Fibroblast of skin of right biceps (primary cell): Measurements from ENCODE around the gene CASZ1.

Source experiments
- DNase-seq: peaks from one replicate; pipeline ENCODE4 v3.0.0-alpha.2; 2013

CASZ1 gene

GRCh38 chr1:10744029-10744428, 52.4 kb downstream of the CASZ1 start:
- no peak for DNase-seq

GRCh38 chr1:10741696-10742095, 54.8 kb downstream of the CASZ1 start:
- no peak for DNase-seq

- no peak for DNase-seq
Observed at GRCh38 chr1:10740123-10740522, 56.3 kb downstream of the CASZ1 start.

- DNase-seq, result no peak
Observed at GRCh38 chr1:10739589-10739988, 56.9 kb downstream of the CASZ1 start.

DNA sequence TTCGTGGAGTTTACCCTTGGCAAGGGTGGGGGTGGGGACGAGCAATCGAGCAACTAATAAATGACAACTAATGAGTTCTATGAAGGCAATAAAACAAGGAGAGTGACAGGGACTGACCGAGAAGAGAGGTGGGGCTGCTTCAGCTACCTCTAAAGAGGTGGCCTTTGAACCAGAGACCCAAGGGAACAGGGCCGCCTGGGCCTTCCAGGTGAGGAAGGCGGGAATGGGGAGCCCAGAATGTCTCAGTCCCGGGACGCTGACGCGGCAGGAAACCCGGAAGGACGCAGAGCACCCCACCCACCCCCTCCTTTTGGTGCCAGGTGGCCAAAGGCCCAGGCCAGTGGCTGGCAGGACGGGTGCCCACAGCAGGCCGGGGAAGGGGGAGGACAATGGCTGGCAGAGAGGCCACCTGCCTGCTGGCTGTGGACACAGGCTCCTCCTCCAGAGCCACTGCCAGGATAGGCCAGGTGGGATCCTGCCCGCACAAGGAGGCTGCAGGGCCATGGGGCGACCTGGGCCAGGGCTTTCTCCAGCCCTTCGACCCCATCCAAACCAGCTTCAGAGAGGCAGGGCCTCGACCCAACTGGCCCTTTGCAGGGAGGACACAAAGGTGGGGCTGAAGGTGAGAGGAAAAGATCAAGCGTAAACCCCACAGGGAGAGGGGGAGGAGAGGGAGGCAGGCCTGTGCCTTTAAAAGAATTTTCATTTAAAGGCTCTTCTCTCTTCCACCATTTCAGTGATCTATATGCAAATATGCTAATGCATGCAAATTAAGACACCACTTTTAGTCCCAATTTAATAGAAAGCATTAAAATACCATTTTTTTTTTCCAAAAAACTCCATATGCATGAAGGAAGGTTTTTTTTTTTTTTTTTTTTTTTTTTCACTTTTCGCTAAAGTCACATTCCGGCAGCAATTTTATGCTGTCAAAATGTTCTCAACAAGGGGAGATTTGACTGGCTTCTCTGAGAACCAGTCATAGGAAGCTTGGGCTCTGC, 58.1 kb downstream of the CASZ1 start:
- DNase-seq, result no peak

- no peak for DNase-seq
Observed at GRCh38 chr1:10737651-10738050, 58.8 kb downstream of the CASZ1 start.

DNA sequence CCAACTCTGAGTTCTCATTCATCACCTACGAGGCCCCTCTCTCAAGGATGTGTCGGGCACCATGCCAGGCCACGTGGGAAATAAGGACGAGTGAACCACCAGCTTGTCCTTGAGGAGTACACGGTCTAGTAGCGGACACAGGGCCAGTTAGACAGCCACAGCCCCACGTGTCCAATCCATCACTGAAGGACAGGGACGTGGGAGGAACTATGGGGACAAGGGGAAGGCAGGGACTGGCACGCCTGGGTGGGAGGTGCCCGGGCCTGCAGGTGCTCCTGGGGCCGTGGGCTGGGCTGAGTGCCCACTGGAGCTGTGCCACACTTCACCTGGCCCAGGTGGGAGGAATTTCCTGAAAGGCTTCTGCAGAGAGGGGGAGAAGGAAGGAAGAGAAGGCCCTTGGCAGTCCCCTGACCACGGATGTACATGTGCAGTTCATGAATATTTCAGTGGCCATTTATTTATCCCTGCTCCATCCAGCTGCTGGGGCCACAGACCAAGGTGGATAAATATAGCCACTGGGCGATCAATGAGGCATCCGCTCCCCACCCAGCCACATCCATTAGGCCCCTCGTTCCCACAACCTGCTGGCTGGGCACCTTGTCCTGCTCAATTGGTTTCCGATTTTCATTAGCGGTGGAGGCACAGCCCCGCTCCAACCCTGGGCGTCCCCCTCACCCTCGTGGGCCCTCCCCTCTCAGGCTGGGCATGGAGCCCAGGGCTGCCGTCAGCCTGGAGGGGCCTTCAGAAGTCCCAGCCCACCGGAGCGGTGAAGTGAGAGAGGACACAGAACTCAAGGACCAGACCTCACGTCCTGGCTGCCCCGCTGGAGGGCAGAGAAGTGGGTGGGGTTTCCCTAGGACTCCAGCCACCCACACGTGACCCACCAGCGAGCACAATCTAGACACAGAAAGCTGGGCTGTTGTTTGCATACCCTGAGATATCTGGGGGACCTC, 59.5 kb downstream of the CASZ1 start:
- DNase-seq, result no peak

DNA sequence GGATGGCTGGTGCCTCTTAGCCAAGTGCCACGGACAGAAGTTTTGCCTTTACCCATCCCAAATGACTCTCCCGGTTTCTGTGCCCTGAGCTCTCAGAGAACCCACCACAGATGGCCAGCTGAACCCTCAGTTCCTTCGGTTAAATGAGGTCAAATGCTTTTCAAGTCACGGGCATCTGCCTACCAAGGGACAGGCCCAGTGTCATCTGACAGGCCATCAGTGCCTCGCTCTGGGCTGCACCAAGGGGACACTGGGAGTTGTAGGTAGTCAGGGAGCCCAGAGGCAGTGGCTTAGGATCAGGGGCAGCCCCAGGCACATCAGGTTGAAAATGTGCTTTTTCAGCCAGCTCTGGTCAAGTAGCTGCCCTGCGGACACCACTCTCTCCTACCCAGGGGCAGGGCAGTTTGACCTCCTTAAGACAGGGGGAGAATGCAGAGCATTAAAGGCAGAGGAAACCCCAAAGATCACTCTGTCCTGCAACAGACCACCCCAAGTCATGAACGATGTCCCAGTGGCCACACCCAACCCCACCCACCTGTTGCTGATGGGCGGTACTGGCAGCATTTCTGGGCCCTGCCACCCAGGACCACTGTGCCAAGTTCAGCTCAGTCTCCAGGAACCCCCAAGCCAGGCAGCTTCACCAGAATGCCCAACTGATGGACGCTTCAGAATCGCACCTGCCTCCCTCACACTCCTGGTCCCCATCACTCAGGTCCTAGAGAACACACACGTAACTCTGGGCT, 60.7 kb downstream of the CASZ1 start:
- DNase-seq, result no peak

DNA sequence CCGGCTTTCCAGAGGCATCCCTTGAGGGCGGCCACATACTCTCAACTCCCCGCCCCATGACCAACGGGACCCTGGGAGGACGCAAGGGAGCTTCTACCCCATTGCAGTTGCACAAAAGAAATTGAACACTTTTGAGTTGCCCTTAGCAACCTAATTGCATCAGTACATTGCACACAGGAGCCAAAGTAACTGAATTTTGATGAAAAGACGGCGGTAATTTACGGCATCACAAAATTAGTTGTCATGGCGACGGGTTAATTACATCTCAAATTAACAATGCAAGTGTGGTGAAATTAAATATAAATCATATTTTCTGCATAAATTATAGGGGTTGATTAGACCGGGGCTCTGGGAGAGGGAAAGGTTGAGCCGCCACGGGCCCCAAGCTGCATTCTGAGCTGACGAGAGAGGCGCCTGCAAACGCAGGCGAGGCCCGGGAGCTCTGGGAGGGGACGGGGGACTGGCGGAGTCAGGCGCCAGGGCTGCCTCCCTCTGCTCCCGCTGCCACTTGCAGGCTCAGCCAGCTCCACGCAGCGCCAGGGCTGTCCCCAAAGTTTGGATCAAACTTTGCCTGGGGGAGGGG, 61.4 kb downstream of the CASZ1 start:
- no peak for DNase-seq

DNA sequence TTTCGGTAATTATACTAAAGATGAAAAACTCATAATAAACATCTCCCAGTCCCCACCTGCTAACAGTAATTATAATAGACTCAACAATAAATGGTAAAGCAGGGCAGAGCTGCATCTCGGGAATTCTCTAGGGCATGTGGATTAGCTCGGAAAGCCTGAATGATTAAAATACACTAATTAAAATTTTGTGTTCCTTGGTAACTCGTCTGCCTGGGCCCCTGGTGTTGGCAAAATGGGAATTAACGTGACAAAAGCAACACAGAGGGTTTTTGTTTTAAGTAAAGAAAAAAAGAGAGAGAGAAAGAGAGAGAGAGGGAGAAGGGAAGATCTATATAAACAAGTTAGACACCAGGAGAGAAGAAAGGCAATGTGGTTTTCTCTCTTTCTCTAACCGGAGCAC, 62.1 kb downstream of the CASZ1 start:
- no peak for DNase-seq

DNA sequence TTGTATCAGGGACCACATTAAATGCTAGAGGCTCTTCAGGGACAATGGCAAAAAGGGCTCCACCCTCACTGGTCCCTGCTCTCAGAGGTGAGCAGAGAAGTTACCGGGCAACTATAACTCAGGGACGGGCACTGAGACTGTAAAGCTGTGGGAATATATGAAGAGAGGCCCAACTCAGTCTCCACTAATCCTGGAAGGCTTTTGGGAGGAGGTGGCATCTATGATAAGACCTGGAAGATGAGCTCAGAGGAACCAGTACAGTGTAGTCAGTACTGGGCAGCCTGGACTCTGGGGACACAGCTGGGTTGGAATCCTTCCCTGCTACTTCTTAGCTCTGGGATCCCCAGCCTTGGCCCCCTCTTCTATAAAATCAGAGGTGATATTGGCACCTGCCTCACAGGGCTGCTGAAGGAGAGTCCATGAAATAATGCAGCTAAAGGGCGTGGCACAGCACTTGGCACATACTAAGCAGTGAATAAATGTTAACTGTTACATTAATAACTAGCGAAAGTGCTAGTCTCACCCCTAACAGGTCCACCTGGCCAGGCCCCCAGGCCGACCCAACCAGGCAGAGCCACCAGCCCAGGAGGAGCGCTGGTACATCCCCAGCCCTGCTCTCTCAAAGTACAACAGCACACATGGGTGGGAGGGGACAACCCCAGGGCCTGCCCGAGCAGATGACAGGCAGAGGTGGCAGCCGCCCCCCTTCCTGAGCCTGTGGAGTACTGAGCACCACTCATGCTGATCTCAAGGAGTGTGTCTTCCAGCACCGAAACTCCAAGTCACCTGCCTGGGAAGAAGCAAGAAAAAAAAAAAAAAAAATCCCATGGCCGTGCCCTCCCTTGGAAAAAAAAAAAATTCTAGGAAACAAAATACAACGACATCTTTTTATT, 62.7 kb downstream of the CASZ1 start:
- DNase-seq, result no peak

- peak; percentile 89 for DNase-seq
Observed at GRCh38 chr1:10730985-10731384, 65.5 kb downstream of the CASZ1 start.

GRCh38 chr1:10728595-10729410, 67.6 kb downstream of the CASZ1 start:
- DNase-seq, result no peak

DNA sequence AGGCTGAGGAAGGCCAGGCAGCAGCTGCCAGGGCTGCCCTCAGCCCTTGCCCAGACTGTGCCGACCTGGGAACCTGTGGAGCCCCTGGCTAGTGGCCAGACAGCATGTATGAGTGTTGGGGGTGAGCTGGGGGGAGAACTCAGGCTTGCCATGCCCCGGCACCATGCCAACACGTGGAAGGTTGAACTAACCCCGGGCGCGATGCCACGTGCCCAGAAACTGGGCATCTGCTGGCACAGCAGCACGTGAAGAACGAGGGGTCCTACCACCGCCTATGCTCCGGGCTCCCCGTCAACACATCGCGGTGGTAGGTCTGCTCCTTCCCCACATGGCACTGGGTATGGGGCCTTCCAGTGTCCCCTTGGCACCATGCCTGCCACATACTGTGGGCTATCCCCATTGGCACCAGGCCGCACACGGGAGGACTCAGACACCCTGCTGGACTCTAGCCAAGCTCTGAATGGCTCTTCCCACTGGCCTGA, 68.7 kb downstream of the CASZ1 start:
- DNase-seq, result no peak

- no peak for DNase-seq
Observed at GRCh38 chr1:10726355-10726754, 70.1 kb downstream of the CASZ1 start.

GRCh38 chr1:10724948-10725847, 71.2 kb downstream of the CASZ1 start:
- peak; percentile 77 for DNase-seq

DNA sequence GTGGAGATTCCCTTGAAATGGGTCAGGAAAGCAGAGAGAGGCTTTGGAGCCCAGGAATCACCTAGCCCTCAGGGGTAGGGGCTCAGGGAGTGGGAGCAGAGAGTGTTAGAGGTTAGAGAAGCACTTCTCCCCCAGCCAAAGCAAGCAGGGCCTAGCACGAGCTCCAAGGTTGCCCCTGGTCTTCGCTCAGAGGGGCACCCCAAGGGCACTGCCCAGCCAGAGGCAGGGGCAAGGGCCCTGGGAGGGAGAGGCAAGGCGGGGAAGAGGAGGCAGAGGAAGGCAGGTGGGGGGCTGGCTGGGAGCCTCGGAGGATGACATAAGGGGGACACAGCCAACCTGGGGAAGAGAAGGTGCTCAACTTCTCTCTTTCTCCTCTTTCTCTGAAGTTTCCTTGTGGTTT, 71.9 kb downstream of the CASZ1 start:
- DNase-seq, result no peak

GRCh38 chr1:10724052-10724494, 72.4 kb downstream of the CASZ1 start:
- peak; percentile 33 for DNase-seq

DNA sequence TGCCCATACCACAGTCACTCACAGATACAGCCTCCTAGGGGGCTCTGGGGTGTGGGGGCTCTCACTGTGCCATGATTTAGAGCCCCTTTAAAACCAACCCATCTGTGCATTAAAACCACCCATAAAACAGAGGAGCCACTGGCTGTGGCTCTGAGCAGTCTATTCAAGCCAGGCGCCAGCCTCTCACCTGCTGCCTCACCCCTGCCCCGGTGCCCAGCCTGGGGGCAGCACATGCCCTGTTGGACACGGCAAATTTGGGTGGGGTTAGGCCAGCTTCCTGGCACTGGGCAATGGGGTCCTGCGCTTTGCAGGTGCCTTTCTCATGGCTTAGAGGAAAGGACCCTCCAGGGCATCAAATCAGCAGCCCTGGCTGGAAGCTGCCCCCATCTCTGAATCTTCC, 73.1 kb downstream of the CASZ1 start:
- no peak for DNase-seq
